Measurements from ENCODE around the gene SYT14. TPM values are rescaled to one million over a fixed set of nuclear protein-coding genes. Genes with fewer than 3 reads are reported as not detected.

The SYT14 gene
- total RNA-seq, 1 experiment from 2014 or later = 12.0 TPM

- ChIA-PET POLR2A (no interaction called here), CTCF (interaction anchor here (1.4 kb wide), 1 partner anchor 59 kb away, joined by 3 read pairs; no protein-coding TSS in a partner anchor)
These were observed 21.6 kb downstream of the SYT14 start for GRCh38 chr1:209959623-209960022.

GRCh38 chr1:209960926-209961325 is 22.9 kb downstream of the SYT14 start:
- no peak for ATAC-seq
- no peaks in the 10 kb centered on the region for H3K27me3 Mint-ChIP-seq (ENCODE audit: low read depth)
- no peak overlapping the region for H3K4me3 Mint-ChIP-seq
- ChIA-PET POLR2A (no interaction called here), CTCF (no interaction called here)
- TF ChIP-seq GTF2I (CRISPR knock-in tag; conservative IDR thresholded peaks at IDR 0.05) (no peak), FOXK1 (CRISPR knock-in tag; IDR thresholded peaks at IDR 0.05) (no peak), ZNF317 (CRISPR knock-in tag; IDR thresholded peaks at IDR 0.05; ENCODE audit: borderline replicate concordance, low read depth) (no peak), ZNF232 (CRISPR knock-in tag; IDR thresholded peaks at IDR 0.05) (no peak), ATF1 (CRISPR knock-in tag; IDR thresholded peaks at IDR 0.05) (no peak), ESRRA (CRISPR knock-in tag; IDR thresholded peaks at IDR 0.05; ENCODE audit: borderline replicate concordance) (no peak), ATF2 (CRISPR knock-in tag; IDR thresholded peaks at IDR 0.05; ENCODE audit: borderline replicate concordance, low read depth) (no peak), EMX1 (CRISPR knock-in tag; IDR thresholded peaks at IDR 0.05) (no peak), PRRX2 (CRISPR knock-in tag; IDR thresholded peaks at IDR 0.05) (no peak), GABPB1 (CRISPR knock-in tag; IDR thresholded peaks at IDR 0.05) (no peak), E2F5 (CRISPR knock-in tag; IDR thresholded peaks at IDR 0.05) (no peak)
- no peaks in the 10 kb centered on the region for H3K36me3 Mint-ChIP-seq
- no peaks in the 10 kb centered on the region for H3K9me3 Mint-ChIP-seq
- H3K27ac Mint-ChIP-seq = no peak overlapping the region
- H3K4me1 Mint-ChIP-seq = peaks cover 3% of the 10 kb centered on the region; the same call in 1 of the 2 replicates
- no peak for DNase-seq (ENCODE audit: low spot score)

More at GRCh38 chr1:209959623-209960022, 21.6 kb downstream of the SYT14 start:
- H3K27me3 Mint-ChIP-seq (ENCODE audit: low read depth) = no peaks in the 10 kb centered on the region
- H3K27ac Mint-ChIP-seq = no peak overlapping the region
- DNase-seq (ENCODE audit: low spot score) = no peak
- H3K36me3 Mint-ChIP-seq = peaks cover 9% of the 10 kb centered on the region
- H3K9me3 Mint-ChIP-seq = peaks cover 3% of the 10 kb centered on the region; the same call in 1 of the 2 replicates
- peaks cover 3% of the 10 kb centered on the region; the same call in 1 of the 2 replicates for H3K4me1 Mint-ChIP-seq
- no peak overlapping the region for H3K4me3 Mint-ChIP-seq
- TF ChIP-seq ZNF317 (CRISPR knock-in tag; IDR thresholded peaks at IDR 0.05; ENCODE audit: borderline replicate concordance, low read depth) = no peak
- no peak for TF ChIP-seq NR1H2 (CRISPR knock-in tag; IDR thresholded peaks at IDR 0.05)
- TF ChIP-seq CTCF (IDR thresholded peaks at IDR 0.05) = no peak
- no peak for TF ChIP-seq ZSCAN18 (CRISPR knock-in tag; IDR thresholded peaks at IDR 0.05)
- TF ChIP-seq ZNF671 (CRISPR knock-in tag; IDR thresholded peaks at IDR 0.05) = no peak
- TF ChIP-seq SMAD4 (CRISPR knock-in tag; IDR thresholded peaks at IDR 0.05) = no peak
- TF ChIP-seq, protein P1, sequence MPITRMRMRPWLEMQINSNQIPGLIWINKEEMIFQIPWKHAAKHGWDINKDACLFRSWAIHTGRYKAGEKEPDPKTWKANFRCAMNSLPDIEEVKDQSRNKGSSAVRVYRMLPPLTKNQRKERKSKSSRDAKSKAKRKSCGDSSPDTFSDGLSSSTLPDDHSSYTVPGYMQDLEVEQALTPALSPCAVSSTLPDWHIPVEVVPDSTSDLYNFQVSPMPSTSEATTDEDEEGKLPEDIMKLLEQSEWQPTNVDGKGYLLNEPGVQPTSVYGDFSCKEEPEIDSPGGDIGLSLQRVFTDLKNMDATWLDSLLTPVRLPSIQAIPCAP (CRISPR knock-in tag; IDR thresholded peaks at IDR 0.05) = no peak
- ATAC-seq = no peak

DNA sequence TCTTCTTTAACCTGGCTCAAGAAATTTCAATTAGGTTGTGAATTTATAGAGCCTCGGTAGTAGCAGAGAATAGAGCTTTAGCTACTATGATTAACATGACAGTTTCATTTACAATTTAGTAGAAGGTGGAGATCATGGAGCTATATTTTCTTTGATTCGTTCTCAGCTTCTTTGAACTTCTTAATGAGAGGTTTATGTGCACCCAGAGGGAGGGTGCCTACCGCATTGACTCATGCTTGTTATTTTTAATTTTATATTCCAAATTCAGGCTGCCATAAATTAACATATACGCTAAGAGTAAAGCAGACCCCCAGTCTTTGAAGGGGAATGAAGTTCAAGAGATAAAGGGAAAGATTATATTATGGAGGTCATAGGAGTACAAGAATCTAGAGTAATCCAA is 24.4 kb downstream of the SYT14 start:
- Mint-ChIP-seq H3K9me3 (no peaks in the 10 kb centered on the region), H3K27ac (no peak overlapping the region), H3K4me1 (no peaks in the 10 kb centered on the region), H3K36me3 (no peaks in the 10 kb centered on the region), H3K4me3 (no peak overlapping the region), H3K27me3 (ENCODE audit: low read depth) (no peaks in the 10 kb centered on the region)
- POLR2A ChIA-PET = no interaction called here
- DNase-seq (ENCODE audit: low spot score) (no peak), ATAC-seq (no peak)
- CTCF ChIA-PET = interaction anchor here (0.7 kb wide), 1 partner anchor 62 kb away, joined by 3 read pairs; no protein-coding TSS in a partner anchor
- TF ChIP-seq MYBL2 (CRISPR knock-in tag; IDR thresholded peaks at IDR 0.05) (no peak), ESRRA (CRISPR knock-in tag; IDR thresholded peaks at IDR 0.05; ENCODE audit: borderline replicate concordance) (no peak), ZSCAN18 (CRISPR knock-in tag; IDR thresholded peaks at IDR 0.05) (no peak), IRF2 (CRISPR knock-in tag; IDR thresholded peaks at IDR 0.05; ENCODE audit: borderline replicate concordance, low read depth) (no peak)
- TF ChIP-seq, protein P2, sequence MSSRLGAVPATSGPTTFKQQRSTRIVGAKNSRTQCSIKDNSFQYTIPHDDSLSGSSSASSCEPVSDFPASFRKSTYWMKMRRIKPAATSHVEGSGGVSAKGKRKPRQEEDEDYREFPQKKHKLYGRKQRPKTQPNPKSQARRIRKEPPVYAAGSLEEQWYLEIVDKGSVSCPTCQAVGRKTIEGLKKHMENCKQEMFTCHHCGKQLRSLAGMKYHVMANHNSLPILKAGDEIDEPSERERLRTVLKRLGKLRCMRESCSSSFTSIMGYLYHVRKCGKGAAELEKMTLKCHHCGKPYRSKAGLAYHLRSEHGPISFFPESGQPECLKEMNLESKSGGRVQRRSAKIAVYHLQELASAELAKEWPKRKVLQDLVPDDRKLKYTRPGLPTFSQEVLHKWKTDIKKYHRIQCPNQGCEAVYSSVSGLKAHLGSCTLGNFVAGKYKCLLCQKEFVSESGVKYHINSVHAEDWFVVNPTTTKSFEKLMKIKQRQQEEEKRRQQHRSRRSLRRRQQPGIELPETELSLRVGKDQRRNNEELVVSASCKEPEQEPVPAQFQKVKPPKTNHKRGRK (CRISPR knock-in tag; IDR thresholded peaks at IDR 0.05; ENCODE audit: borderline replicate concordance) = no peak
- TF ChIP-seq, protein P3, sequence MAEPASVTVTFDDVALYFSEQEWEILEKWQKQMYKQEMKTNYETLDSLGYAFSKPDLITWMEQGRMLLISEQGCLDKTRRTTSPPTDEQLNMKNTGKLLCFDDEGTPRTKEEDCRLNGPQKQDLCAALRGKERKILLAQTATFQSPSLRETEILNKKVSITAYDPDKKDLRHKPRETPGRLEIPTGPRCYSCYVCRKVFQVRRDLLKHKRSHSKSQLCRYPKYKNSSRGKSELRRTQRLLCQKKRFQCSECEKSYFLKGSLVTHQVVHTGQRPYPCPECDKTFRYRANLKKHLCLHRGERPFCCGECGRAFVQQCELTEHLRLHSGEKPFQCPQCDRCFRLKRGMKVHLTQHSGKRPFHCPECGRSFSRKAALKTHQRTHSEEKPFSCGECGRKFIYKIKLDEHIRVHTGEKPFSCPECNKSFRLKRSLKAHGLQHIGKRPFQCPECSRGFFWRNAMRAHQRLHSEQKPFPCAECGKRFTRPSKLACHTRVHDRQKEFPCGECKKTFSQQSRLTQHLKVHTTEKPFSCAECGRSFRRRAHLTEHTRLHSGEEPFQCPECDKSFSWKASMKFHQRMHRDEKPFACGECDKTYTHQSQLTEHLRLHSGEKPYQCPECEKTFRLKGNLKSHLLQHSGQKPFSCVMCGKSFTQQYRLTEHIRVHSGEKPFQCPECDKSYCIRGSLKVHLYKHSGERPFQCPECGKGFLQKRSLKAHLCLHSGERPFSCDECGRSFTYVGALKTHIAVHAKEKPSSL (CRISPR knock-in tag; conservative IDR thresholded peaks at IDR 0.05) = no peak

Data from WTC11 (cell line).